Activated B cell treated with CpG ODN at 0.5 μM for 24 hours (primary cell): ENCODE results near the gene ARL15. TPM values are rescaled to one million over a fixed set of nuclear protein-coding genes. Genes with fewer than 3 reads are reported as not detected.

Experiments
- ATAC-seq: fragments of 200-7000 bp; cut with Tn5 transposase; one replicate; pipeline ENCODE4 v1.10.0; 2021; ENCODE audit warnings: low read depth, mild to moderate bottlenecking, moderate library complexity
- CTCF ChIA-PET: fragments of 350-600 bp; sonication (Branson Sonifier 250); formaldehyde crosslinking; loops from one replicate; lab custom pipeline; 2021; ENCODE audit warnings: antibody characterized with exemption; lab: Charles Lee
- POLR2A ChIA-PET: fragments of 350-600 bp; sonication (Branson Sonifier 250); formaldehyde crosslinking; loops from one replicate; lab custom pipeline; 2021; ENCODE audit warnings: antibody characterized with exemption; lab: Charles Lee
- DNase-seq: peaks from one replicate; pipeline ENCODE4 v3.0.0; 2022
- H3K27ac Mint-ChIP-seq: one replicate; pipeline ENCODE4 v1.8.0; 2020; ENCODE audit warnings: mixed read lengths
- H3K27me3 Mint-ChIP-seq: one replicate; pipeline ENCODE4 v1.8.0; 2021; ENCODE audit warnings: mixed read lengths
- H3K36me3 Mint-ChIP-seq: one replicate; pipeline ENCODE4 v1.8.0; 2021; ENCODE audit warnings: low read depth, mixed read lengths
- H3K4me1 Mint-ChIP-seq: one replicate; pipeline ENCODE4 v1.8.0; 2021; ENCODE audit warnings: mixed read lengths
- H3K4me3 Mint-ChIP-seq: one replicate; pipeline ENCODE4 v1.8.0; 2020; ENCODE audit warnings: mild to moderate bottlenecking, mixed read lengths
- H3K9me3 Mint-ChIP-seq: one replicate; pipeline ENCODE4 v1.8.0; 2020; ENCODE audit warnings: mixed read lengths
- CTCF ChIP-seq: fragments of 200-600 bp; IDR thresholded peaks from one replicate; pipeline ENCODE4 v1.8.0; 2022; ENCODE audit warnings: antibody characterized with exemption, mild to moderate bottlenecking
- intact Hi-C: fragments of 100-400 bp; cut with micrococcal nuclease; formaldehyde crosslinking; loops from one replicate; pipeline ENCODE4 v1.15.1; 2024
- total RNA-seq: library from RNA; stranded (reverse); gene quantifications from 2 replicates; pipeline ENCODE4 v1.2.3, GENCODE V29; 2022

ARL15 gene
- total RNA-seq, 1 donor from 2014 or later = 17.5 TPM

- intact Hi-C loops = loop anchor here (5.0 to 10.0 kb wide), 2 partner anchors 261 to 661 kb away; partner anchors contain the start of gene NDUFS4
- no peak for DNase-seq
- Mint-ChIP-seq H3K36me3 (no peaks in the 10 kb centered on the region), H3K9me3 (no peaks in the 10 kb centered on the region), H3K27ac (no peak overlapping the region), H3K4me3 (no peak overlapping the region), H3K4me1 (peaks cover 30% of the 10 kb centered on the region), H3K27me3 (no peaks in the 10 kb centered on the region)
- ChIA-PET CTCF (interaction anchor here (1.4 to 1.6 kb wide), 2 partner anchors 8 to 748 kb away, joined by 4 read pairs; no protein-coding TSS in a partner anchor), POLR2A (no interaction called here)
- no peak for TF ChIP-seq CTCF
- no peak for ATAC-seq
Measured at GRCh38 chr5:54226215-54226614, 84.2 kb downstream of the ARL15 start.

- no peaks in the 10 kb centered on the region for H3K9me3 Mint-ChIP-seq
- no peak for TF ChIP-seq CTCF
- intact Hi-C loops = loop anchor here (10.0 kb wide), 1 partner anchor 659 kb away; the partner anchor contains the start of gene NDUFS4
- no peak overlapping the region for H3K27ac Mint-ChIP-seq
- ATAC-seq (no peak), DNase-seq (no peak)
- peaks cover 25% of the 10 kb centered on the region for H3K4me1 Mint-ChIP-seq
- no peak overlapping the region for H3K4me3 Mint-ChIP-seq
- no peaks in the 10 kb centered on the region for H3K36me3 Mint-ChIP-seq
- POLR2A ChIA-PET = no interaction called here
- CTCF ChIA-PET = no interaction called here
- H3K27me3 Mint-ChIP-seq = no peaks in the 10 kb centered on the region
Measured at GRCh38 chr5:54224103-54224826, 86.1 kb downstream of the ARL15 start.

- POLR2A ChIA-PET = no interaction called here
- Mint-ChIP-seq H3K9me3 (no peaks in the 10 kb centered on the region), H3K27me3 (no peaks in the 10 kb centered on the region), H3K27ac (no peak overlapping the region), H3K4me1 (peaks cover 11% of the 10 kb centered on the region), H3K4me3 (no peak overlapping the region), H3K36me3 (no peaks in the 10 kb centered on the region)
- intact Hi-C loops = loop anchor here (10.0 kb wide), 1 partner anchor 658 kb away; the partner anchor contains the start of gene NDUFS4
- DNase-seq (no peak), ATAC-seq (no peak)
- CTCF ChIA-PET = no interaction called here
- no peak for TF ChIP-seq CTCF
Measured at GRCh38 chr5:54222336-54222735, 88.0 kb downstream of the ARL15 start.

- CTCF ChIA-PET = no interaction called here
- no peak for ATAC-seq
- POLR2A ChIA-PET = no interaction called here
- intact Hi-C loops = loop anchor here (10.0 kb wide), 1 partner anchor 656 kb away; the partner anchor contains the start of gene NDUFS4
- Mint-ChIP-seq H3K9me3 (no peaks in the 10 kb centered on the region), H3K27ac (no peak overlapping the region), H3K4me1 (peaks cover 3% of the 10 kb centered on the region), H3K4me3 (no peak overlapping the region), H3K27me3 (no peaks in the 10 kb centered on the region), H3K36me3 (no peaks in the 10 kb centered on the region)
- TF ChIP-seq CTCF = no peak
- DNase-seq = no peak
Measured at GRCh38 chr5:54221135-54221534, 89.2 kb downstream of the ARL15 start.

- H3K4me1 Mint-ChIP-seq = peaks cover 1% of the 10 kb centered on the region
- ATAC-seq (no peak), DNase-seq (no peak)
- intact Hi-C loops = loop anchor here (10.0 kb wide), 1 partner anchor 656 kb away; the partner anchor contains the start of gene NDUFS4
- no peak for TF ChIP-seq CTCF
- no peak overlapping the region for H3K27ac Mint-ChIP-seq
- no peak overlapping the region for H3K4me3 Mint-ChIP-seq
- no peaks in the 10 kb centered on the region for H3K36me3 Mint-ChIP-seq
- POLR2A ChIA-PET = no interaction called here
- H3K9me3 Mint-ChIP-seq = no peaks in the 10 kb centered on the region
- CTCF ChIA-PET = no interaction called here
- H3K27me3 Mint-ChIP-seq = no peaks in the 10 kb centered on the region
Measured at GRCh38 chr5:54220230-54221040, 89.9 kb downstream of the ARL15 start.
